Vagina (tissue), 2 donors: ENCODE data around the gene RHOBTB3. TPM values are rescaled to one million over a fixed set of nuclear protein-coding genes. Genes with fewer than 3 reads are reported as not detected.
"Not testable (repeated sequence)": the region's sequence is repeated elsewhere in the genome, so short reads cannot be mapped to it uniquely, and the experiment has no call there.

ENCODE experiments used
- DNase-seq, 2 donors: peaks; one replicate each; pipeline ENCODE4 v3.0.0-alpha.2; 2017; ENCODE audit errors: extremely low spot score in 2 of 2
- H3K27ac ChIP-seq: fragments of 200-600 bp; sonication (generic); one replicate; pipeline ENCODE4 v1.5.1; 2019
- H3K27me3 ChIP-seq: fragments of 200-600 bp; sonication (generic); one replicate; pipeline ENCODE4 v1.5.1; 2019
- H3K36me3 ChIP-seq, 2 donors: fragments of 200-600 bp; sonication (generic); one replicate each; pipeline ENCODE4 v1.5.1; 2017 to 2019
- H3K4me1 ChIP-seq: fragments of 200-600 bp; sonication (generic); one replicate; pipeline ENCODE4 v1.5.1; 2019
- H3K4me3 ChIP-seq, 2 donors: fragments of 200-600 bp; sonication (generic); 1 replicate in 1 of 2; 2 replicates in 1 of 2; pipeline ENCODE4 v1.5.1; 2016 to 2019
- H3K9me3 ChIP-seq: fragments of 200-600 bp; sonication (generic); one replicate; pipeline ENCODE4 v1.5.1; 2019
- CTCF ChIP-seq, 3 experiments: fragments of 450-650 bp in 2 of 3; fragments of 200-600 bp in 1 of 3; sonication (generic) in 1 of 3; IDR thresholded peaks; one replicate each; pipeline ENCODE4 v1.5.1; 2017 to 2019; ENCODE audit warnings: antibody characterized with exemption in 3 of 3, mild to moderate bottlenecking in 2 of 3, moderate library complexity in 2 of 3
- POLR2A ChIP-seq, 2 donors: fragments of 450-650 bp; IDR thresholded peaks; one replicate each; pipeline ENCODE4 v1.6.1; 2017; ENCODE audit warnings: antibody characterized with exemption in 2 of 2, mild to moderate bottlenecking in 2 of 2, moderate library complexity in 2 of 2
- POLR2AphosphoS5 ChIP-seq, 2 donors: sonication (generic); formaldehyde crosslinking; IDR thresholded peaks; one replicate each; pipeline ENCODE4 v1.9.0; 2017; ENCODE audit warnings: antibody characterized with exemption in 2 of 2, mild to moderate bottlenecking in 2 of 2, low read depth in 1 of 2; ENCODE audit not compliant: insufficient read depth in 1 of 2
- intact Hi-C: fragments of 100-400 bp; cut with DNase I; formaldehyde crosslinking; loops from one replicate; pipeline ENCODE4 v1.15.1; 2023
- total RNA-seq: library from RNA; depleted of rRNA; stranded (reverse); fragments of >200 nt; gene quantifications from one replicate; pipeline ENCODE4 v1.2.3, GENCODE V29; 2016

The RHOBTB3 gene
- total RNA-seq, 1 donor from 2014 or later, result 43.2 TPM

GRCh38 chr5:95835682-95836385, 104.7 kb downstream of the RHOBTB3 start:
- Histone ChIP-seq H3K4me1 (peaks cover 22% of the 10 kb centered on the region), H3K27ac (peak overlapping the region; percentile 89), H3K9me3 (no peaks in the 10 kb centered on the region), H3K4me3 (peak overlapping the region; percentile 60 to 69), H3K27me3 (no peaks in the 10 kb centered on the region), H3K36me3 (no peaks in the 10 kb centered on the region)
- intact Hi-C loops, result no loop called here
- no peak for TF ChIP-seq CTCF (IDR thresholded peaks at IDR 0.05)
- TF ChIP-seq POLR2AphosphoS5 (IDR thresholded peaks at IDR 0.05; ENCODE audit: insufficient read depth in 1 of 2, low read depth in 1 of 2), result peak in 1 of 2 donors; percentile 12
- DNase-seq, result no peak

- H3K27ac ChIP-seq, result peak overlapping the region; percentile 89
- H3K36me3 ChIP-seq, result no peaks in the 10 kb centered on the region
- no peak for DNase-seq
- H3K4me3 ChIP-seq, result no peak overlapping the region
- H3K27me3 ChIP-seq, result no peaks in the 10 kb centered on the region
- no peaks in the 10 kb centered on the region for H3K9me3 ChIP-seq
- intact Hi-C loops, result no loop called here
- peaks cover 22% of the 10 kb centered on the region for H3K4me1 ChIP-seq
- TF ChIP-seq POLR2AphosphoS5 (IDR thresholded peaks at IDR 0.05; ENCODE audit: insufficient read depth in 1 of 2, low read depth in 1 of 2), result no peak
- no peak for TF ChIP-seq CTCF (IDR thresholded peaks at IDR 0.05)
- no peak for TF ChIP-seq POLR2A (IDR thresholded peaks at IDR 0.05)
These were observed 105.4 kb downstream of the RHOBTB3 start for GRCh38 chr5:95836544-95836943.

GRCh38 chr5:95836971-95837370, 105.8 kb downstream of the RHOBTB3 start:
- H3K9me3 ChIP-seq, DNase-seq, H3K27me3 ChIP-seq, intact Hi-C loops, H3K4me3 ChIP-seq, H3K27ac ChIP-seq, H3K36me3 ChIP-seq: not testable (repeated sequence)
- H3K4me1 ChIP-seq, result peaks cover 22% of the 10 kb centered on the region

GRCh38 chr5:95837492-95837891, 106.4 kb downstream of the RHOBTB3 start:
- no peak for DNase-seq
- H3K4me3 ChIP-seq, result no peak overlapping the region
- no peak overlapping the region for H3K27ac ChIP-seq
- TF ChIP-seq POLR2A (IDR thresholded peaks at IDR 0.05) (no peak), CTCF (IDR thresholded peaks at IDR 0.05) (no peak), POLR2AphosphoS5 (IDR thresholded peaks at IDR 0.05; ENCODE audit: insufficient read depth in 1 of 2, low read depth in 1 of 2) (no peak)
- H3K4me1 ChIP-seq, result peaks cover 26% of the 10 kb centered on the region
- no peaks in the 10 kb centered on the region for H3K36me3 ChIP-seq
- no peaks in the 10 kb centered on the region for H3K9me3 ChIP-seq
- intact Hi-C loops, result no loop called here
- H3K27me3 ChIP-seq, result no peaks in the 10 kb centered on the region

- Histone ChIP-seq H3K9me3 (no peaks in the 10 kb centered on the region), H3K36me3 (no peaks in the 10 kb centered on the region), H3K4me3 (no peak overlapping the region), H3K27ac (no peak overlapping the region), H3K27me3 (no peaks in the 10 kb centered on the region), H3K4me1 (peaks cover 32% of the 10 kb centered on the region)
- intact Hi-C loops, result no loop called here
- DNase-seq, result no peak
- no peak for TF ChIP-seq POLR2A (IDR thresholded peaks at IDR 0.05)
- TF ChIP-seq CTCF (IDR thresholded peaks at IDR 0.05), result no peak
- TF ChIP-seq POLR2AphosphoS5 (IDR thresholded peaks at IDR 0.05; ENCODE audit: insufficient read depth in 1 of 2, low read depth in 1 of 2), result no peak
These were observed 106.9 kb downstream of the RHOBTB3 start for GRCh38 chr5:95838001-95838520.
